HepG2 (cell line): ENCODE results near the gene USP24.

Source experiments
- CHD4 ChIP-seq: fragments of 200-600 bp; sonication (generic); IDR thresholded peaks from 2 replicates; pipeline ENCODE4 v1.7.0; 2017; ENCODE audit warnings: mild to moderate bottlenecking, low read length, borderline replicate concordance
- FOXA1 ChIP-seq, 2 experiments: fragments of 450-650 bp in 1 of 2; sonication (generic) in 1 of 2; formaldehyde crosslinking in 1 of 2; IDR thresholded peaks; 2 replicates each; pipeline versions ENCODE4 v1.4.0 to v1.6.1; 2016 to 2020; ENCODE audit warnings: missing genetic modification reagents in 1 of 2
- FOXK2 ChIP-seq: fragments of 450-650 bp; IDR thresholded peaks from 2 replicates; pipeline ENCODE4 v1.6.1; 2016
- HNRNPK ChIP-seq: fragments of 200-400 bp; formaldehyde crosslinking; IDR thresholded peaks from 2 replicates; pipeline ENCODE4 v1.6.1; 2018; ENCODE audit warnings: low read length, low read depth, moderate library complexity, mild to moderate bottlenecking; ENCODE audit not compliant: poor library complexity, severe bottlenecking
- PRMT3 ChIP-seq: sonication (generic); formaldehyde crosslinking; IDR thresholded peaks from 2 replicates; pipeline ENCODE4 v1.8.1; 2022; ENCODE audit warnings: low read depth, mild to moderate bottlenecking, moderate library complexity, missing genetic modification reagents, borderline replicate concordance
- SNAI1 ChIP-seq: sonication (generic); formaldehyde crosslinking; IDR thresholded peaks from 2 replicates; pipeline ENCODE4 v1.5.0; 2020; ENCODE audit warnings: mild to moderate bottlenecking, missing genetic modification reagents, borderline replicate concordance
- ZBTB44 ChIP-seq: sonication (generic); formaldehyde crosslinking; IDR thresholded peaks from 2 replicates; pipeline ENCODE4 v1.4.0; 2020; ENCODE audit warnings: missing genetic modification reagents
- ZBTB7A ChIP-seq: sonication (generic); formaldehyde crosslinking; IDR thresholded peaks from 2 replicates; pipeline ENCODE4 v1.8.0; 2022; ENCODE audit warnings: mild to moderate bottlenecking, missing genetic modification reagents
- ZFP82 ChIP-seq: sonication (generic); formaldehyde crosslinking; IDR thresholded peaks from 2 replicates; pipeline ENCODE4 v1.5.1; 2020; ENCODE audit warnings: mild to moderate bottlenecking, missing genetic modification reagents, borderline replicate concordance
- ZNF281 ChIP-seq: sonication (generic); formaldehyde crosslinking; IDR thresholded peaks from 2 replicates; pipeline ENCODE4 v1.4.0; 2020; ENCODE audit warnings: missing genetic modification reagents, borderline replicate concordance

DNA sequence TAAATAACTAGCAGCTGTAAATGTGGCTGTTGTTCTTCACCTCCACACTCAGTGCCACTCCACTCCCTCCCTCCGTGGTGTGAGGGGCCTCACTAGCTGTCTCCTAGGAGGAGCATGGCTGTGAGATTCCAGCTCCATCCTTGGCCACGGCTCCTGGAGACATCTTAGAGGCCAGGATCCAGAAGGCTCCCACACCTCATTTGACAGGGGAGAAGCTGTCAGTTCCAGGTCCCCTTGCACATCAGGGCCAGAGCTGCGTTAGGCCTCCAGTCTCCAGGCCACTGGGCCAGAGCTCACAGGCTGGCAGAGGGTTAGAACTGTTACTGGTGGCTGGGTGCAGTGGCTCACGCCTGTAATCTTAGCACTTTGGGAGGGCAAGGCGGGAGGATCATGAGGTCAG is 160.8 kb downstream of the USP24 start:
- TF ChIP-seq FOXA1 (IDR thresholded peaks at IDR 0.05) (no peak), FOXA1 (CRISPR knock-in tag; IDR thresholded peaks at IDR 0.05) (no peak), CHD4 (no peak), FOXK2 (no peak), ZFP82 (CRISPR knock-in tag) (no peak), ZBTB44 (CRISPR knock-in tag) (no peak), HNRNPK (no peak), PRMT3 (CRISPR knock-in tag) (no peak), SNAI1 (CRISPR knock-in tag) (no peak), ZBTB7A (CRISPR knock-in tag) (no peak), ZNF281 (CRISPR knock-in tag) (no peak)
